ENCODE measurements around the gene TMEM255B. TPM values are rescaled to one million over a fixed set of nuclear protein-coding genes. Genes with fewer than 3 reads are reported as not detected.

TMEM255B gene
- total RNA-seq, 1 experiment from 2014 or later, result 7.7 TPM

DNA sequence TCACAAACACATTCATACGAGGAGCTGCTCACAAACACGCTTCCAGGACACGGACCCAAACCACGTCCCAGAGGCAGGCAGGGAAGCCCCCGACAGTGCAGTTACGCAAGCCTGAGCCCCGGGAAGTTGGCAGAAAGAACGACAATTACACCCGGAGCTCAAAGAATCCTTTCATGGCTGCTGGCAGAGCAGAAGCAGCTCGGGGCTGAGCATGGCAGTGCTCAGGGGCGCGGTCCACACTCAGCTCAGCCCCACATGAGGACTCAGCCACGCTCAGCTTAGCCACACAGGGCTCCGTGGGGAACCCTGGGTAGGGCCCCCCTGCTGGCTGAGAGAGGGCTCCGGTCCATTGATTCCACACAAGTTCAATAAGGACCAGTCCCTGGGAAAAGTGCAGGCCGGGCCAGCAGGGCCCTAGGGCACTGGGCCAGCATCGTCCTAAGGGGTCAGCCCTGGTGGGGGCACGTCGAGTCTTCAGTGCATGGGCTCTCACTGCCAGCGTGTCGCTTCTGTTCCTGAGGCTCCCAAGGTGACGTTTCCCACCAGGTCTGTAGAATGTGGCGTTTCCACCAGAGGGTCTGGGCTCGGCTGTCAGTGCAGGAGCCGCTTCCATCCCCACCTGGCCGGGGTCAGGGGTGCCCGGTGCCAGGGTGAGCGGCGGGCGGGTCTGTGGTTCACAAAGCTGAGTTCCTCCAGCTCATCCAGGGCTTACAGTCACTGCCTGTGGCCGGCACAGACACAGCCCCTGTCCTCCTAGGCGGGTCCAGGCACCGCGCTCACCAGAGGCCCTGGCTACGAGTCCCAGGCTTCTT, 81.7 kb downstream of the TMEM255B start:
- H3K9ac ChIP-seq (ENCODE audit: low read length), result no peak overlapping the region
- POLR2A ChIA-PET, result no interaction called here
- TF ChIP-seq, protein P1, sequence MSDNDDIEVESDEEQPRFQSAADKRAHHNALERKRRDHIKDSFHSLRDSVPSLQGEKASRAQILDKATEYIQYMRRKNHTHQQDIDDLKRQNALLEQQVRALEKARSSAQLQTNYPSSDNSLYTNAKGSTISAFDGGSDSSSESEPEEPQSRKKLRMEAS (IDR thresholded peaks at IDR 0.05), result no peak
- TF ChIP-seq POLR2AphosphoS5 (IDR thresholded peaks at IDR 0.05; ENCODE audit: low read depth, low read length) (no peak), POLR2A (IDR thresholded peaks at IDR 0.05; ENCODE audit: borderline replicate concordance, extremely low read depth, insufficient read depth, insufficient read length) (no peak), RAD21 (IDR thresholded peaks at IDR 0.05; ENCODE audit: low read depth) (no peak), ELF1 (IDR thresholded peaks at IDR 0.05; ENCODE audit: borderline replicate concordance, low read depth) (no peak), ZFX (IDR thresholded peaks at IDR 0.05) (no peak), SIN3A (IDR thresholded peaks at IDR 0.05; ENCODE audit: low read depth) (no peak), YY1 (IDR thresholded peaks at IDR 0.05; ENCODE audit: extremely low read depth, insufficient replicate concordance, low read depth, low read length) (no peak), CEBPB (IDR thresholded peaks at IDR 0.05; ENCODE audit: low read depth) (no peak), FOSL1 (IDR thresholded peaks at IDR 0.05; ENCODE audit: low read depth) (no peak), EZH2 (IDR thresholded peaks at IDR 0.05) (no peak), JUND (IDR thresholded peaks at IDR 0.05) (no peak)
- TF ChIP-seq, protein P2, sequence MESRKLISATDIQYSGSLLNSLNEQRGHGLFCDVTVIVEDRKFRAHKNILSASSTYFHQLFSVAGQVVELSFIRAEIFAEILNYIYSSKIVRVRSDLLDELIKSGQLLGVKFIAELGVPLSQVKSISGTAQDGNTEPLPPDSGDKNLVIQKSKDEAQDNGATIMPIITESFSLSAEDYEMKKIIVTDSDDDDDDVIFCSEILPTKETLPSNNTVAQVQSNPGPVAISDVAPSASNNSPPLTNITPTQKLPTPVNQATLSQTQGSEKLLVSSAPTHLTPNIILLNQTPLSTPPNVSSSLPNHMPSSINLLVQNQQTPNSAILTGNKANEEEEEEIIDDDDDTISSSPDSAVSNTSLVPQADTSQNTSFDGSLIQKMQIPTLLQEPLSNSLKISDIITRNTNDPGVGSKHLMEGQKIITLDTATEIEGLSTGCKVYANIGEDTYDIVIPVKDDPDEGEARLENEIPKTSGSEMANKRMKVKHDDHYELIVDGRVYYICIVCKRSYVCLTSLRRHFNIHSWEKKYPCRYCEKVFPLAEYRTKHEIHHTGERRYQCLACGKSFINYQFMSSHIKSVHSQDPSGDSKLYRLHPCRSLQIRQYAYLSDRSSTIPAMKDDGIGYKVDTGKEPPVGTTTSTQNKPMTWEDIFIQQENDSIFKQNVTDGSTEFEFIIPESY (IDR thresholded peaks at IDR 0.05; ENCODE audit: extremely low read depth, insufficient replicate concordance, low read length), result no peak
- intact Hi-C loops (cut with micrococcal nuclease), result no loop called here
- no peak overlapping the region for H3K4me2 ChIP-seq (ENCODE audit: low read length)
- RAD21 ChIA-PET (ENCODE audit: low non-redundant PET in 1 of 2, low total read pairs in 2 of 2, uncharacterized antibody in 2 of 2, unreplicated experiment in 2 of 2), result no interaction called here
- no peaks in the 10 kb centered on the region for H4K20me1 ChIP-seq (ENCODE audit: insufficient read depth)
- no peaks in the 10 kb centered on the region for H3K9me3 ChIP-seq (ENCODE audit: control insufficient read depth in 1 of 2, insufficient read depth in 1 of 2, low read depth in 1 of 2, low read length in 2 of 2)
- BruUV-seq (replicated peaks), result no TSS peak
- DNase-seq (ENCODE audit: low read depth, low spot score), result no peak
- no peaks in the 10 kb centered on the region for H3K27me3 ChIP-seq (ENCODE audit: insufficient read depth, low read length)
- no peak overlapping the region for H3K4me3 ChIP-seq (replicated peaks in 1 of 2; ENCODE audit: low read depth in 1 of 2, low read length in 2 of 2)
- H3K36me3 ChIP-seq (ENCODE audit: control insufficient read depth in 1 of 2, insufficient read depth in 2 of 2, low read length in 2 of 2), result no peaks in the 10 kb centered on the region
- no peak overlapping the region for H2AFZ ChIP-seq (ENCODE audit: low read depth, low read length, poor library complexity, severe bottlenecking)
- CTCF ChIA-PET, result interaction anchor here (0.9 kb wide), 1 partner anchor 107 kb away, joined by 3 read pairs; no protein-coding TSS in a partner anchor
- no peaks in the 10 kb centered on the region for H3K9me2 ChIP-seq (ENCODE audit: insufficient read depth)
- peaks cover 29 to 42% of the 10 kb centered on the region in 2 experiments for H3K4me1 ChIP-seq (ENCODE audit: control insufficient read depth in 1 of 2, insufficient read depth in 2 of 2, low read length in 2 of 2)
- no peaks in the 10 kb centered on the region; the same call in 1 of the 2 replicates for H3K79me2 ChIP-seq (ENCODE audit: insufficient read depth, low read length)
- H3K27ac ChIP-seq (ENCODE audit: low read depth, low read length), result no peak overlapping the region
- ATAC-seq, result no peak
